HepG2 (cell line): Measurements from ENCODE around the gene FAAP100. TPM values are rescaled to one million over a fixed set of nuclear protein-coding genes. Genes with fewer than 3 reads are reported as not detected.
A peak's percentile ranks its signal among the peaks of the same experiment; 100 is the strongest.

Experiments used
- HMG20B ChIP-seq: conservative IDR thresholded peaks from 2 replicates; pipeline ENCODE4 v1.6.1; 2016; ENCODE audit warnings: missing genetic modification reagents, missing compliant biosample characterization
- NRL ChIP-seq: sonication (generic); formaldehyde crosslinking; IDR thresholded peaks from 2 replicates; pipeline ENCODE4 v1.5.0; 2020; ENCODE audit warnings: missing genetic modification reagents, mild to moderate bottlenecking, moderate library complexity, borderline replicate concordance
- PLRG1 ChIP-seq: fragments of 450-650 bp; conservative IDR thresholded peaks from 2 replicates; pipeline ENCODE4 v1.6.1; 2016
- PRDM15 ChIP-seq: sonication (generic); formaldehyde crosslinking; IDR thresholded peaks from 2 replicates; pipeline ENCODE4 v1.4.0; 2020; ENCODE audit warnings: missing genetic modification reagents
- SMAD1 ChIP-seq: sonication (generic); formaldehyde crosslinking; IDR thresholded peaks from 2 replicates; pipeline ENCODE4 v1.4.0; 2020; ENCODE audit warnings: missing genetic modification reagents, low read depth, mild to moderate bottlenecking, borderline replicate concordance
- ZBTB38 ChIP-seq: sonication (generic); formaldehyde crosslinking; IDR thresholded peaks from 2 replicates; pipeline ENCODE4 v1.5.1; 2020; ENCODE audit warnings: mild to moderate bottlenecking, missing genetic modification reagents
- ZBTB39 ChIP-seq: sonication (generic); formaldehyde crosslinking; IDR thresholded peaks from 2 replicates; pipeline ENCODE4 v1.5.0; 2020; ENCODE audit warnings: missing genetic modification reagents
- ZNF10 ChIP-seq: sonication (generic); formaldehyde crosslinking; IDR thresholded peaks from 2 replicates; pipeline ENCODE4 v1.4.0; 2020; ENCODE audit warnings: mild to moderate bottlenecking, low read depth, missing genetic modification reagents, borderline replicate concordance
- ZNF253 ChIP-seq: sonication (generic); formaldehyde crosslinking; IDR thresholded peaks from 2 replicates; pipeline ENCODE4 v1.8.0; 2022; ENCODE audit warnings: mild to moderate bottlenecking, missing genetic modification reagents, borderline replicate concordance
- ZNF331 ChIP-seq: sonication (generic); formaldehyde crosslinking; IDR thresholded peaks from 2 replicates; pipeline ENCODE4 v1.4.0; 2020; ENCODE audit warnings: missing genetic modification reagents
- ZNF407 ChIP-seq: sonication (generic); formaldehyde crosslinking; IDR thresholded peaks from one replicate; pipeline ENCODE4 v1.5.1; 2020; ENCODE audit warnings: mild to moderate bottlenecking, missing genetic modification reagents; ENCODE audit errors: not compliant biosample characterization
- ZNF773 ChIP-seq: sonication (generic); formaldehyde crosslinking; IDR thresholded peaks from 2 replicates; pipeline ENCODE4 v1.4.0; 2020; ENCODE audit warnings: missing genetic modification reagents, borderline replicate concordance
- polyA plus RNA-seq, 8 experiments: library from polyadenylated mRNA; depleted of rRNA in 3 of 8; stranded (reverse) in 7 of 8; unstranded in 1 of 8; fragments of >200 nt; fragmentation: Illumina TruSeq in 4 of 8; extraction: Trizol in 4 of 8; gene quantifications; 2 replicates each; pipeline versions ENCODE4 v1.2.1 to v1.2.3, GENCODE V29; 2011 to 2016; ENCODE audit warnings: low read depth in 4 of 8, missing spikeins in 1 of 8, mixed read lengths in 1 of 8; ENCODE audit not compliant: insufficient read depth in 1 of 8
- total RNA-seq, 5 experiments: library from RNA; depleted of rRNA; stranded (reverse); fragments of >200 nt; fragmentation: Illumina TruSeq; extraction: Trizol; gene quantifications; 2 replicates each; pipeline ENCODE4 v1.2.3, GENCODE V29; 2016; ENCODE audit warnings: low read depth in 1 of 5

The FAAP100 gene
- total and polyA plus RNA-seq, 2 of the 13 experiments (the other 11 are each of a cell fraction or from before 2014, with no cell fraction given): 7.6 to 20.8 TPM

- TF ChIP-seq NRL (peak; percentile 81; the same call in 1 of the 2 replicates), ZNF407 (CRISPR knock-in tag) (no peak), ZBTB38 (CRISPR knock-in tag) (no peak; the same call in 1 of the 2 replicates), ZNF10 (CRISPR knock-in tag) (no peak), PLRG1 (no peak), SMAD1 (0 out of 2 replicates have a peak, but pooled peaks have one; percentile 24), ZBTB39 (CRISPR knock-in tag) (no peak), PRDM15 (CRISPR knock-in tag) (peak; percentile 43; the same call in 1 of the 2 replicates), ZNF253 (CRISPR knock-in tag) (no peak), HMG20B (CRISPR knock-in tag) (no peak), ZNF331 (CRISPR knock-in tag) (no peak; the same call in 1 of the 2 replicates), ZNF773 (peak; percentile 74; the same call in 1 of the 2 replicates)
These were observed at the start of gene FAAP100 (continued) for GRCh38 chr17:81552244-81553017.
